Measurements from ENCODE around the gene FFAR3. TPM values are rescaled to one million over a fixed set of nuclear protein-coding genes. Genes with fewer than 3 reads are reported as not detected.

Gene FFAR3
- total and polyA plus RNA-seq, 10 donors: 0.30 to 3.2 (median 0.73) TPM; not detected in 1

GRCh38 chr19:35365303-35365702 is 7.0 kb downstream of the FFAR3 start:
- peaks cover 0 to 10% (median 0%) of the 10 kb centered on the region in 8 donors for H3K9me3 ChIP-seq
- TF ChIP-seq CTCF (IDR thresholded peaks at IDR 0.05 in 8 of 11, conservative IDR thresholded peaks at IDR 0.05 in 3 of 11) (no peak), POLR2A (IDR thresholded peaks at IDR 0.05) (no peak), POLR2AphosphoS5 (IDR thresholded peaks at IDR 0.05) (no peak)
- H3K27me3 ChIP-seq (replicated peaks in 1 of 7): peaks cover 0 to 7% (median 0%) of the 10 kb centered on the region in 7 donors
- intact Hi-C loops (cut with DNase I; ENCODE audit: low total_unique reads): no loop called here
- H3K4me3 ChIP-seq: no peak overlapping the region
- no peak overlapping the region for H3K27ac ChIP-seq
- peaks cover 0 to 5% (median 0%) of the 10 kb centered on the region in 6 donors for H3K4me1 ChIP-seq
- no peak for DNase-seq
- WGBS, 5 donors: 89 to 100% (median 94%) methylated on average over 4 of the region's 4 CpGs; no CpG with 5 or more reads in 1 of the 5 donors
- no peaks in the 10 kb centered on the region for H3K36me3 ChIP-seq

GRCh38 chr19:35368378-35368777 is 10.1 kb downstream of the FFAR3 start:
- Histone ChIP-seq H3K9me3 (peaks cover 0 to 10% (median 0%) of the 10 kb centered on the region in 8 donors), H3K4me3 (no peak overlapping the region), H3K27me3 (replicated peaks in 1 of 7) (no peaks in the 10 kb centered on the region), H3K27ac (no peak overlapping the region), H3K36me3 (no peaks in the 10 kb centered on the region), H3K4me1 (no peaks in the 10 kb centered on the region)
- TF ChIP-seq POLR2A (IDR thresholded peaks at IDR 0.05) (no peak), CTCF (IDR thresholded peaks at IDR 0.05 in 8 of 11, conservative IDR thresholded peaks at IDR 0.05 in 3 of 11) (no peak), POLR2AphosphoS5 (IDR thresholded peaks at IDR 0.05) (no peak)
- no peak for DNase-seq
- 45 to 67% (median 61%) methylated on average over 1 of the region's 1 CpG; no CpG with 5 or more reads in 1 of the 5 donors for WGBS, 5 donors
- intact Hi-C loops (cut with DNase I; ENCODE audit: low total_unique reads): no loop called here

- Histone ChIP-seq H3K36me3 (no peaks in the 10 kb centered on the region), H3K4me1 (peaks cover 0 to under 1% (median 0%) of the 10 kb centered on the region in 6 donors), H3K4me3 (no peak overlapping the region), H3K27ac (no peak overlapping the region), H3K27me3 (replicated peaks in 1 of 7) (no peaks in the 10 kb centered on the region), H3K9me3 (peaks cover 0 to 10% (median 0%) of the 10 kb centered on the region in 8 donors)
- DNase-seq: no peak
- intact Hi-C loops (cut with DNase I; ENCODE audit: low total_unique reads): no loop called here
- TF ChIP-seq CTCF (IDR thresholded peaks at IDR 0.05 in 8 of 11, conservative IDR thresholded peaks at IDR 0.05 in 3 of 11): no peak
- TF ChIP-seq POLR2A (IDR thresholded peaks at IDR 0.05): no peak
- no peak for TF ChIP-seq POLR2AphosphoS5 (IDR thresholded peaks at IDR 0.05)
Observed at GRCh38 chr19:35369522-35369921, 11.3 kb downstream of the FFAR3 start.

GRCh38 chr19:35370722-35371121 is 12.5 kb downstream of the FFAR3 start, which contains the start of gene GPR42:
Gene GPR42 (plus strand): TSS chr19:35371068. CDS start chr19:35371360, 292 bp downstream.
- intact Hi-C loops (cut with DNase I; ENCODE audit: low total_unique reads): no loop called here
- H3K4me3 ChIP-seq: no peak within 1 kb of the TSS
- no peak for DNase-seq
- 74 to 90% (median 86%) methylated on average over 5 to 8 of the region's 8 CpGs; no CpG with 5 or more reads in 1 of the 5 donors for WGBS, 5 donors
- no peak for TF ChIP-seq POLR2A (IDR thresholded peaks at IDR 0.05)
- TF ChIP-seq CTCF (IDR thresholded peaks at IDR 0.05 in 8 of 11, conservative IDR thresholded peaks at IDR 0.05 in 3 of 11): no peak
- TF ChIP-seq POLR2AphosphoS5 (IDR thresholded peaks at IDR 0.05): no peak
- peaks cover 0 to 10% (median 0%) of the 10 kb centered on the region in 8 donors for H3K9me3 ChIP-seq
- H3K36me3 ChIP-seq: no peaks in the 10 kb centered on the region
- no peaks in the 10 kb centered on the region for H3K27me3 ChIP-seq (replicated peaks in 1 of 7)
- H3K27ac ChIP-seq: no peak within 1 kb of the TSS
- peaks cover 0 to 12% (median 5%) of the 10 kb centered on the region in 6 donors for H3K4me1 ChIP-seq

All from spleen (tissue), 11 donors.